Esophagus muscularis mucosa (tissue), 4 donors: ENCODE measurements around the gene NRXN3. TPM values are rescaled to one million over a fixed set of nuclear protein-coding genes. Genes with fewer than 3 reads are reported as not detected.

Source experiments
- DNase-seq: peaks from one replicate; pipeline ENCODE4 v3.0.0-alpha.2; 2017; ENCODE audit errors: extremely low spot score
- H3K27ac ChIP-seq, 4 donors: fragments of 200-600 bp; sonication (generic); replicated peaks in 1 of 4; 1 replicate in 3 of 4; 2 replicates in 1 of 4; pipeline ENCODE4 v1.5.1; 2016 to 2019; ENCODE audit warnings: mild to moderate bottlenecking in 1 of 4
- H3K27me3 ChIP-seq, 4 donors: fragments of 200-600 bp; sonication (generic); one replicate each; pipeline versions ENCODE4 v1.5.1 to v1.6.0; 2016 to 2019
- H3K36me3 ChIP-seq, 4 donors: fragments of 200-600 bp; sonication (generic); one replicate each; pipeline ENCODE4 v1.5.1; 2016 to 2019
- H3K4me1 ChIP-seq, 4 donors: fragments of 200-600 bp; sonication (generic); one replicate each; pipeline ENCODE4 v1.5.1; 2016 to 2019
- H3K4me3 ChIP-seq, 4 donors: fragments of 200-600 bp; sonication (generic); 1 replicate in 2 of 4; 2 replicates in 2 of 4; pipeline ENCODE4 v1.5.1; 2016 to 2019; ENCODE audit warnings: mild to moderate bottlenecking in 4 of 4, moderate library complexity in 1 of 4
- H3K9me3 ChIP-seq, 4 donors: fragments of 200-600 bp; sonication (generic); 1 replicate in 3 of 4; 2 replicates in 1 of 4; pipeline ENCODE4 v1.5.1; 2016 to 2019
- EP300 ChIP-seq: sonication (generic); formaldehyde crosslinking; IDR thresholded peaks from one replicate; pipeline ENCODE4 v1.6.1; 2017; ENCODE audit warnings: antibody characterized with exemption
- POLR2A ChIP-seq: fragments of 450-650 bp; IDR thresholded peaks from one replicate; pipeline ENCODE4 v1.6.1; 2017; ENCODE audit warnings: antibody characterized with exemption, moderate library complexity, mild to moderate bottlenecking, low read depth
- POLR2AphosphoS5 ChIP-seq, 2 donors: sonication (generic); formaldehyde crosslinking; IDR thresholded peaks; one replicate each; pipeline ENCODE4 v1.6.1; 2017; ENCODE audit warnings: antibody characterized with exemption in 2 of 2
- WGBS: methylation state at CpG from one replicate; pipeline ENCODE4 v1.1.5; 2018; 5-methylcytosine and 5-hydroxymethylcytosine counted together
- intact Hi-C: fragments of 100-400 bp; cut with DNase I; formaldehyde crosslinking; loops from one replicate; pipeline ENCODE4 v1.15.1; 2023
- total RNA-seq, 4 donors: library from RNA; depleted of rRNA; stranded (reverse); fragments of >200 nt; gene quantifications; one replicate each; pipeline versions ENCODE4 v1.1.0 to v1.2.1, GENCODE V29; 2016
- TF ChIP-seq, protein P1 (sequence below), 3 experiments: fragments of 200-600 bp in 2 of 3; fragments of 450-650 bp in 1 of 3; sonication (generic) in 2 of 3; IDR thresholded peaks; one replicate each; pipeline ENCODE4 v1.5.1; 2017 to 2019; ENCODE audit warnings: antibody characterized with exemption in 3 of 3, mild to moderate bottlenecking in 2 of 3, moderate library complexity in 1 of 3

The NRXN3 gene
- total RNA-seq, 4 donors from 2014 or later, result 71.1 to 159 (median 122) TPM

DNA sequence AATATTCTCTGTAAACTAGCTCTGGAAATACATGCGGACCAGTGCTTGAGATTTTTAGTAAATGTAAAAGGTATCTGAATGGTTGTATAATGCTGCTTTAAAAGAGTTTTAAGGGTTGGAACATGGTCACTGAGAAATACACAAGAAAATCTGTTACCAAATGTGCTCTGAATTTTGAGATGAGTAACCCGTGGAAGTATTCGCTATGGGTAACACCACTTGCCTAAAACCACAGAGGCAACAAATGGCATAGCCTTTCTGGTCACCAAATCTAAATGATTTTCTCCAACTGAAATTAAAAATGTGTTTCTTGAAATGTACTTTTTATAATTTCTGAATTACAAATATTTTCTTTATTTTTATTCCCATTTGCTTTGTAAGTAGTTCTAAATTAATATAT, 1295.5 kb downstream of the NRXN3 start:
- TF ChIP-seq EP300, result no peak
- TF ChIP-seq POLR2A, result no peak
- no peak for TF ChIP-seq POLR2AphosphoS5 (IDR thresholded peaks at IDR 0.05)
- TF ChIP-seq, protein P1, sequence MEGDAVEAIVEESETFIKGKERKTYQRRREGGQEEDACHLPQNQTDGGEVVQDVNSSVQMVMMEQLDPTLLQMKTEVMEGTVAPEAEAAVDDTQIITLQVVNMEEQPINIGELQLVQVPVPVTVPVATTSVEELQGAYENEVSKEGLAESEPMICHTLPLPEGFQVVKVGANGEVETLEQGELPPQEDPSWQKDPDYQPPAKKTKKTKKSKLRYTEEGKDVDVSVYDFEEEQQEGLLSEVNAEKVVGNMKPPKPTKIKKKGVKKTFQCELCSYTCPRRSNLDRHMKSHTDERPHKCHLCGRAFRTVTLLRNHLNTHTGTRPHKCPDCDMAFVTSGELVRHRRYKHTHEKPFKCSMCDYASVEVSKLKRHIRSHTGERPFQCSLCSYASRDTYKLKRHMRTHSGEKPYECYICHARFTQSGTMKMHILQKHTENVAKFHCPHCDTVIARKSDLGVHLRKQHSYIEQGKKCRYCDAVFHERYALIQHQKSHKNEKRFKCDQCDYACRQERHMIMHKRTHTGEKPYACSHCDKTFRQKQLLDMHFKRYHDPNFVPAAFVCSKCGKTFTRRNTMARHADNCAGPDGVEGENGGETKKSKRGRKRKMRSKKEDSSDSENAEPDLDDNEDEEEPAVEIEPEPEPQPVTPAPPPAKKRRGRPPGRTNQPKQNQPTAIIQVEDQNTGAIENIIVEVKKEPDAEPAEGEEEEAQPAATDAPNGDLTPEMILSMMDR (IDR thresholded peaks at IDR 0.05), result no peak
- Histone ChIP-seq H3K4me3 (no peak overlapping the region), H3K27ac (no peak overlapping the region), H3K27me3 (no peaks in the 10 kb centered on the region), H3K36me3 (no peaks in the 10 kb centered on the region), H3K9me3 (no peaks in the 10 kb centered on the region), H3K4me1 (peaks cover 0 to 47% (median 23%) of the 10 kb centered on the region in 4 donors)
- intact Hi-C loops, result no loop called here
- 85% methylated on average over 3 of the region's 3 CpGs for WGBS
- no peak for DNase-seq

DNA sequence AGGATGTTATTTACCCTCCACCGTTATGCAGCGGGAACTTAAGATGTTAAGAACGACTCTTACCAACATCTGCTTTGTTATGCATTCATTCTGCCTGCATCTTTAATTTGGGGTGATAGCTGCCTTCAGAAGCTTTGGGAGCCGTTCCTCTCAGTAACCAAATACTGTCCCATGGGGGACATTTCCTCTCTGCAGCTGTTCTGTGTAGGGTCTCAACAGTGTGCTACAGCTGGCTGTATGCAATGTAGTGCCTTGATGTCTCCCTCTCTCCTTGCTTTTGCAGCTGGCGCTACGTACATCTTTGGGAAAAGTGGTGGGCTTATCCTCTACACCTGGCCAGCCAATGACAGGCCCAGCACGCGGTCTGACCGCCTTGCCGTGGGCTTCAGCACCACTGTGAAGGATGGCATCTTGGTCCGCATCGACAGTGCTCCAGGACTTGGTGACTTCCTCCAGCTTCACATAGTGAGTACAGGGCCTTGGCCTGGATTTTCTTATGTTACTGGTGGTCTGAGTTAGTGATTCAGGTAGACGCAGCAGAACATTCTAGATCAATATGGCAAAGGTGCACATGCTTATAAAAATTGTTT, 1296.9 kb downstream of the NRXN3 start:
- no peak for DNase-seq
- Histone ChIP-seq H3K27ac (no peak overlapping the region), H3K9me3 (no peaks in the 10 kb centered on the region), H3K27me3 (no peaks in the 10 kb centered on the region), H3K4me3 (no peak overlapping the region), H3K36me3 (no peaks in the 10 kb centered on the region), H3K4me1 (peaks cover 0 to 35% (median 14%) of the 10 kb centered on the region in 4 donors)
- 73% methylated on average over 5 of the region's 13 CpGs for WGBS
- intact Hi-C loops, result no loop called here
- TF ChIP-seq EP300, result no peak
- no peak for TF ChIP-seq POLR2A
- TF ChIP-seq POLR2AphosphoS5 (IDR thresholded peaks at IDR 0.05), result no peak
- TF ChIP-seq, protein P1 (IDR thresholded peaks at IDR 0.05), result no peak

DNA sequence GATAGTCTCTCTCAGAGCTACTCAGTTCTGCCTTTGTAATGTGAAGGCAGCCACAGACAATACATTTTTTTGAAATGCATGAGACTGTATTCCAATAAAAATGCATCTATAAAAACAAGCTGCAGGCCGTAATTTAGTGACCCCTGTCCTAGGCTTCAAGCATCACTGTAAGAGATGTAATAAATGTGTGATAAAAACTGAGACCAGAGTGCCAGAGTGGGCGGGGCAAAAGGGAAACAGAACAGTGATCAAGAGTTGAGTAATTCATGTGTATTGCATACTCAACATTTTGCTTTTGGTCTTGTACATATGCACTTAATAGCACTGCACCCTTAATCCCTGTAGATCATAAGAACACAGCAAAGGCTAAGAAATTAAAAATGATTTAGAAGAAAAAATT, 1297.7 kb downstream of the NRXN3 start:
- Histone ChIP-seq H3K27me3 (no peaks in the 10 kb centered on the region), H3K4me3 (no peak overlapping the region), H3K36me3 (no peaks in the 10 kb centered on the region), H3K4me1 (peaks cover 0 to 43% (median 15%) of the 10 kb centered on the region in 4 donors), H3K9me3 (no peaks in the 10 kb centered on the region), H3K27ac (no peak overlapping the region)
- intact Hi-C loops, result no loop called here
- DNase-seq, result no peak
- TF ChIP-seq EP300 (no peak), POLR2AphosphoS5 (IDR thresholded peaks at IDR 0.05) (no peak), POLR2A (no peak)
- TF ChIP-seq, protein P1 (IDR thresholded peaks at IDR 0.05), result no peak
- WGBS, result 55% methylated on average over 2 of the region's 2 CpGs

DNA sequence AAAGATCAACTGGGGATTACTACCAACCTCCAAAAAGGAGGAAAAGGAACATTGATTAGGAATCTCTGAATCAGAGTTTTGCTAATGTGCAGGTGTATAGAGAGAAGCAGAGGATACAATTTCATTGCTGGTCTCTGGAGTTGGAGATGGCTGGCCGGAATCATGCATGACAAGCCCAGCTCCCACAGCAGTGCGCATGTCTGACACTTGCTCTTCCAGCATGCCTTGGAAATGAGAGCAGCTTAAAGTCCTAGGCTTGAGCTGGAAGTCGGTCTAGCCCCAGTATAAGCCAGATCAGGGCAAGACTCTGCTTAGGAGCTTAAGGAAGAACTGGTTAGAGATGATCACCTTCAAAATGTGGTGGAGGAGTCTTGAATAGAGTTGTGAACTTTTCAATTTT, 1298.3 kb downstream of the NRXN3 start:
- Histone ChIP-seq H3K27me3 (no peaks in the 10 kb centered on the region), H3K9me3 (no peaks in the 10 kb centered on the region), H3K4me1 (peaks cover 0 to 48% (median 17%) of the 10 kb centered on the region in 4 donors), H3K27ac (no peak overlapping the region), H3K4me3 (no peak overlapping the region), H3K36me3 (no peaks in the 10 kb centered on the region)
- 93% methylated on average over 3 of the region's 3 CpGs for WGBS
- TF ChIP-seq EP300 (no peak), POLR2AphosphoS5 (IDR thresholded peaks at IDR 0.05) (no peak), POLR2A (no peak)
- TF ChIP-seq, protein P1 (IDR thresholded peaks at IDR 0.05), result no peak
- intact Hi-C loops, result no loop called here
- no peak for DNase-seq

DNA sequence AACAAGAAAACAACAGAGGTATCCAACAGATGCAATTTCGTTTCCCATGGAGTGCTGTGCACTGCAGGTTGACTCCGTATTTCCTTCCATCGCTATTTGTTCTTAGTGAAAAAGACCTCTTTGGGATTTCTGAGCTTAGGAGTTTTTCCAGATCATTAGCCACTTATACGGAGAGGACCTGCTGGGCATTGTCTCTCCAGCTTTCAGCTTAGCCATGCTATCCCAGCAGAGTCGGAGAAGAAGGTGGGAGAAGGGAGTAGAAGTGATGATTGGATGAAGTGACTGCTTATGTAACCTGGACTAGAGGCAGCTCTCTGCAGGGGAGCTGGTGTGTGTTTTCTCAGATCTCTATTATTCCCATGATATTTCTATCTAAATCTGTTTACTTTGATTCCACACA, 1303.5 kb downstream of the NRXN3 start:
- 83% methylated on average over 5 of the region's 5 CpGs for WGBS
- H3K4me3 ChIP-seq, result no peak overlapping the region
- H3K4me1 ChIP-seq, result peaks cover 0 to 25% (median 10%) of the 10 kb centered on the region in 4 donors
- intact Hi-C loops, result no loop called here
- no peaks in the 10 kb centered on the region for H3K27me3 ChIP-seq
- H3K36me3 ChIP-seq, result no peaks in the 10 kb centered on the region
- no peak for DNase-seq
- no peak overlapping the region for H3K27ac ChIP-seq
- H3K9me3 ChIP-seq, result no peaks in the 10 kb centered on the region
- TF ChIP-seq POLR2A, result no peak
- TF ChIP-seq, protein P1 (IDR thresholded peaks at IDR 0.05), result no peak
- no peak for TF ChIP-seq POLR2AphosphoS5 (IDR thresholded peaks at IDR 0.05)
- no peak for TF ChIP-seq EP300
